Body of pancreas (tissue), 4 donors: ENCODE results near the gene TESK1.

Experiments
- POLR2A ChIP-seq, 3 donors: fragments of 450-650 bp; IDR thresholded peaks; one replicate each; pipeline ENCODE4 v1.6.1; 2016; ENCODE audit warnings: antibody characterized with exemption in 3 of 3, mild to moderate bottlenecking in 2 of 3
- TF ChIP-seq, protein P1 (sequence below), 7 experiments: fragments of 450-650 bp in 4 of 7; fragments of 200-600 bp in 3 of 7; sonication (generic) in 3 of 7; IDR thresholded peaks; one replicate each; pipeline ENCODE4 v1.5.1; 2016 to 2019; ENCODE audit warnings: antibody characterized with exemption in 7 of 7

DNA sequence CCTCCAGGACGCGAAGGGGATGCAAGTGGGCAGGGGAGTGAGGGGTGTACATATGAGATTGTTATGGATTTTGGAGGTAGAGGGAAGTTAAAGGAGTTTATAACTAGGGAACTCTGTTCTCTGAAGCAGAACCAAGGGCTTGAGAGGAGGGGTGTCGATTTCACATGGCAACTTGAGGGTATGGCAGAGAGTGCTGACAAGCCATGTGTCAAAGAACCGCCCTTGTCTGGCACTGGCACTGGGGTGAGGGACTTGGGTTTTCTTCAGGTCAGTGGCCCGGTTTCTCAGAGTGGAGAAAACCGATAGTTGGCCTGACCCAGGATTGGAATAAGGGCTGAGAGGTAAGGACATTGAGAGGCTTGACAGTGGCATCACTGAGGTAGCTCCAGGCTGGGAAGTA, 47.7 kb upstream of the TESK1 start:
- TF ChIP-seq POLR2A (IDR thresholded peaks at IDR 0.05), result no peak
- TF ChIP-seq, protein P1, sequence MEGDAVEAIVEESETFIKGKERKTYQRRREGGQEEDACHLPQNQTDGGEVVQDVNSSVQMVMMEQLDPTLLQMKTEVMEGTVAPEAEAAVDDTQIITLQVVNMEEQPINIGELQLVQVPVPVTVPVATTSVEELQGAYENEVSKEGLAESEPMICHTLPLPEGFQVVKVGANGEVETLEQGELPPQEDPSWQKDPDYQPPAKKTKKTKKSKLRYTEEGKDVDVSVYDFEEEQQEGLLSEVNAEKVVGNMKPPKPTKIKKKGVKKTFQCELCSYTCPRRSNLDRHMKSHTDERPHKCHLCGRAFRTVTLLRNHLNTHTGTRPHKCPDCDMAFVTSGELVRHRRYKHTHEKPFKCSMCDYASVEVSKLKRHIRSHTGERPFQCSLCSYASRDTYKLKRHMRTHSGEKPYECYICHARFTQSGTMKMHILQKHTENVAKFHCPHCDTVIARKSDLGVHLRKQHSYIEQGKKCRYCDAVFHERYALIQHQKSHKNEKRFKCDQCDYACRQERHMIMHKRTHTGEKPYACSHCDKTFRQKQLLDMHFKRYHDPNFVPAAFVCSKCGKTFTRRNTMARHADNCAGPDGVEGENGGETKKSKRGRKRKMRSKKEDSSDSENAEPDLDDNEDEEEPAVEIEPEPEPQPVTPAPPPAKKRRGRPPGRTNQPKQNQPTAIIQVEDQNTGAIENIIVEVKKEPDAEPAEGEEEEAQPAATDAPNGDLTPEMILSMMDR (IDR thresholded peaks at IDR 0.05), result no peak
